ENCODE measurements around the gene SLC28A3.

SLC28A3 gene

DNA sequence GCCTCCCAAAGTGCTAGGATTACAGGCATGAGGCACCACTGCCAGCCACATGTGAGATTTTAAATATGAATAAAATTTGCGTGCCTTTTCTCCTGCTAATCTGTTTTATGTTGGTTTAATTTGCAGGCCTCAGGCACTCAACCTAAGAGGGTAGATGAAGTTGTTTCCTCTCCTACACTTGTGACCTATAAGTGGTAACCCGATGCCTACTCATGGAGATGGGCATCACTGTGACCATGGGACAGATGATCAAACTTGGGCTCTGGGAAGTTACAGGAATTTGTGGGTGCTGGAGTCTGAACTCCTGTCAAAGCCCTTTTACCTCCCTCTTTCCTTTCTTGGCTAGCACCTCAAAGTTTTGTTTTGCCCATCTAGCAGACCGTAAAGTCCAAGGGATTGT, 1.1 kb downstream of the SLC28A3 start:
- no peak for DNase-seq

- no peak for DNase-seq
Measured at GRCh38 chr9:84338792-84339191, 1.8 kb downstream of the SLC28A3 start.

- DNase-seq, result no peak
Measured at GRCh38 chr9:84337252-84337651, 3.3 kb downstream of the SLC28A3 start.

- DNase-seq, result no peak
Measured at GRCh38 chr9:84331119-84331809, 9.3 kb downstream of the SLC28A3 start.

DNA sequence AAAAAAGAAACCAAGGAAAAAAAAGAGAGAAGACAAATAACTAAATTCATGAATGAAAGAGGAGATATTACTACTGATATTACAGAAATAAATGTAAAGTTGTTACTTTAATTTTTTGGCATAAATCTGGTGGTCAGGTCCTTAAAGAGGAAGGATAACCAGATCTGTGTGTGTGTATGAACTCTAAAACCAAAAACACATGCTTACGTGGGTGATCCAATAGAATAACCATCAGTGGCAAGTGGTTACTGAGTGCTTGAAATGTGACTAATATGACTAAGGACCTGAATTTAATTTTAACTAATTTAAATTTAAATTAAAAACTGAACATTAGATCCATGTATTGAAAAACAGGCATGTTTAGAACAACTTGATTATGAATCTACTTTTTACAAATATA, 10.3 kb downstream of the SLC28A3 start:
- DNase-seq, result no peak

GRCh38 chr9:84327184-84327583, 13.4 kb downstream of the SLC28A3 start:
- DNase-seq, result no peak

- no peak for DNase-seq
Measured at GRCh38 chr9:84325347-84325973, 15.1 kb downstream of the SLC28A3 start.

- DNase-seq, result no peak
Measured at GRCh38 chr9:84324811-84325210, 15.7 kb downstream of the SLC28A3 start.

DNA sequence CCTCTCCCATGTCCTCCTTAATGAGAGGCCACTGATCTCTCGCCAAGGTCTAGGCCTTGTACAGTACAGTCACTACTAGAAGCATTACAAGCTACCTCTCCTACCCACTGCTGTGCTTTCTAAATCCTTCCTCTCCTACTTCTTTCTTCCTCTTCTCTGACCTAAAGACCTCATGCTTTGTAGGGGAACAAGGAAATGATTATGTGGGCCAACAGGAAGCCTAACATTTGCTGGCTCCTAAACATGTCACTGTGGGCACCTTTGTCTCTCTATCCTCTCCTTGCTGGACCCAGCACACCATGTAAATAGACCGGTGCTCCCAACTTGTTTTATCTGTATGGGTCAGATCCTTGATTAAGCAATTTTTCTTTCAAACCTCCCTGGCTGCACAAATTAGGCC, 16.7 kb downstream of the SLC28A3 start:
- DNase-seq, result no peak

GRCh38 chr9:84322828-84323227, 17.7 kb downstream of the SLC28A3 start:
- no peak for DNase-seq

DNA sequence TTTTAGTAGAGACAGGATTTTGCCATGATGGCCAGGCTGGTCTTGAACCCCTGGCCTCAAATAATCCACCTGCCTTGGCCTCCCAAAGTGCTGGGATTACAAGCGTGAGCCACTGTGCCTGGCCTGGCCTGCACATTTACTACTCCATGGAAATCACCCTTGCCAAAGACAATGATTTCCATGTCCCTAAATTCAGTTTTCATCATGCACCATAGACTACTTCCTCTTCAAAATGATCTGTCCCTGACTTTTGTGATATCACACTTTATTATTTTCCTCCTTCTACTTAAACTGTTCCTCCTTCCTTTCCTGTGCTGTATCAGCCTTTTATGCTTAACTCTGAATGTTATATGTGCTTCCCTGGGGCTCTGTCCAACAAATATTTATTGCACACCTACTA, 20.3 kb downstream of the SLC28A3 start:
- DNase-seq, result no peak

DNA sequence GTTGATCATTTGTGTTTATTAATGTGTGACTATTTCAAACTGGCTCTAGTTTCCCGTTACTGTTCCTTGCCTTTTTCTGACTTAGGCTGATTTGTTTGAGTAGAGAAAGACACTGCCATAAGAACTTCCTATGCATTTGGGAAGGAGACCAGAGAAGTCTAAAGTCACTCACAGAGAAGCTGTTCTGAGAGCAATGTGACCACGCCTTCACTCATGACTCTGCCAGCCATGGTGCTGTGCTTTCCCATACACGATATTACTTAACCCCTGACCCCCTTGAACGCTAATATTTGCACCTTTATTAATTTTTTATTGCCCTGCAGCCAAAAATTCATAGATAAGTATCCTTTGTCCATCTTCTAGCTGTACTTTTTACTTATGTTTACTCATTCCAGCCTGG, 20.9 kb downstream of the SLC28A3 start:
- no peak for DNase-seq

- DNase-seq, result no peak
Measured at GRCh38 chr9:84318981-84319380, 21.6 kb downstream of the SLC28A3 start.

DNA sequence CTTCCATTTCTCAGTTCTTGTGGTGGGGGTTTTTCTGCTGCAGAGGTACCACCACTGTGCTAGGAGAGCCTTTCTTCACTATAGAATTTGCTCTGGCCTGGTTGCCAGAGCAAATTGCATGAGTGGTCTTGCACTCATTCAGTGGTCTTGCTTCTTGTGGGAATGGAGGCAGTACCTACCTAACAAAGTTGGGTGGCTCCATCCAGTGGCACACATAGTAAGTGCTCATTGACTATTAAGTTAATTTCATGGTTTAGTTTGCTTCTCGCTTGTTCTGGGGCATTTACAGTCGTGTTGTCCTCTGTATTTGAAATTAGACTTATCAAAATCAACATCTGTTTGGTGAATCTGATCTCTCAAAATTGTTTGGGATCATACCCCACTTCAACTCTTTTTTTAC, 23.0 kb downstream of the SLC28A3 start:
- DNase-seq, result no peak

DNA sequence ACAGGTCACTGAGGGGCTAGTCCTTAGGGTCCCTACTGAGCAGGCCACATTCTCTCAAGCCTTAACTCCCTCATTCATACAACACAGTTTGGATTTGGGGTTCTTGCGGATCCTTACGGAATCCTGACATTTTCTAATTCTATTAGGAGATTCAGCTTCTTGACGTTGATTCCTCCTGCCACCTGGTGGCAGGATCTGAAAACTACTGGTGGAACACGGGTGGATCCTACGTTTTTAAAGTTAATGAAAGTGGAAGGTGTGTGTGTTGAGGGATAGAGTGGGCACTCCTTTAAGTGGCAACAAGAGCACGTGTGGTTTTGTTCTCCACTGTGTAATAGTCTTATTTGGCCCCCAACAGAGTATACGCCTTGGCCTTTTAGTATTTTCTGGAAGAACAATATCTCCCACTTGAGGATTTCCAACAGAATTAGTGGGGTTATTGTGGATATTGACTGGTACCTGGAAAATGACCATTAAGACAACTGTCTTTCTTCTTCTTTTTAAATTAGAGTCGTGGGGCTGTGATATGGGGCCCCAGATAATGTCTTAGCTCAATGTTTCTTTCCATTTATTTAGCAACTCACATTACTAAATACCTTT, 25.2 kb downstream of the SLC28A3 start:
- peak; percentile 51 for DNase-seq

GRCh38 chr9:84314306-84314705, 26.3 kb downstream of the SLC28A3 start:
- no peak for DNase-seq

DNA sequence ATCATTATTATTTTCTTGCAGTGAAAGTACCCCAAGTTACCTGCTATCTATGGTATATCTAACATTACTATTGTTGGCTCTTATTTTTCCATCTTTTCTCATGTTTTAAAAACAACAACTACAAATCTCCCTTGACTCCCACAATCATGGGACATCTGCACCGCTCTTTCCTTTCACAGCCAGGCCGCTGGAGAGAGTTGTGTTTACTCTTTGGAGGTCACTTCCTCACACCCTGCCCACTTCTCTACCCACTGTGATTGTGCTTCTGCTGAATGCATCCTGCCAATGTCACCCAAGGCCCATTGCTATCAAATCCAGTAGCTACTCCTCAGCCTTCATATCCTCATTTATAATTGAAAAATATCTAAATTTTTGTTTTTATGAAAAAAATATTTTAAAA, 29.7 kb downstream of the SLC28A3 start:
- no peak for DNase-seq

DNA sequence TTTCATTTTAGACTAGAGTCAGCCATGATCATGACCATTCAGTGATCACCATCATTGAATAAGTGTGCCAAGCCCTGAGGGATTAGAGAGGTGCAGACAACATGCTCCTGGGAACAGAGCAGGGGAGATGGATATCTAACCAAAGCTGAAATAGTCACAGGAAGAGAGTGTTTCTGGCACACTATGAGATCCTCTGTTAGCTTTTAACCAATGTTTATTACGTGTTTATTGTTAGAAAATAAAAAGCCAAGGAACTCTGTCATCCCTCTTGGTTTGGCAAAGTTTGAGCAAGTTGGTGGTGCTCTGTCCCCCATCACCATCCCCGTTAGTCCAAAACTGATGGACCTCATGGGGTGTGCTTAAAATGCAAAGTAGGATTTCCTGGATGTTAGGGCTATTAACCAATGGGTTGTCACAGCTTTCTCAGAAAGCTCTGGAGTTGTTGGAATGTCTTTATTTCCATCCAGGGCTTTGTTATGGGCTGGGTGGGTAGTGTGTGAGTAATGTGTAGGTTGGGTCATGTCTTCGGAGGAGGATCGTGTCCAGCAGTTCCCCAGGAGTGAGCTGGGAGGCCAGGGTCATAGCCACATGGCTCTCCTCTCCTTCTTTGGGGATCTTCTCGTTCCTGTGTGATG, 34.9 kb downstream of the SLC28A3 start:
- no peak for DNase-seq

GRCh38 chr9:84304166-84304565, 36.4 kb downstream of the SLC28A3 start:
- DNase-seq, result no peak

DNA sequence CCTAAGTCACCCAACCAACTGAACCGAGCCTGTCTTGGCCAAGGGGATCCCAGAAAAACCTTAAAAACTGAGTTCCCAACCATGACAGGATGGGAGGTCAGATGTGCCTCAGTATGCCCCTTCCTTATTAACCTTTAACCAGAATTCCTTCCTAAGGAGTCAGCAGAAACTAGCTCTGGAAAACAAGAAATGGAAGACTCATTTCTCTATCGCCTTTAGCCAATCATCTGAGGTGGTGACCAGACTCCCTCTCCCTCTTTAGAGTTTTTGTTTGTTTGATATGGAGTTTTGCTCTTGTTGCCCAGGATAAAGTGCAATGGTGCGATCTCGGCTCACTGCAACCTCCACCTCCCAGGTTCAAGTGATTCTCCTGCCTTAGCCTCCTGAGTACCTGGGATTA, 37.5 kb downstream of the SLC28A3 start:
- DNase-seq, result no peak

- DNase-seq, result no peak
Measured at GRCh38 chr9:84301851-84302250, 38.7 kb downstream of the SLC28A3 start.

GRCh38 chr9:84300271-84300670, 40.3 kb downstream of the SLC28A3 start:
- no peak for DNase-seq

DNA sequence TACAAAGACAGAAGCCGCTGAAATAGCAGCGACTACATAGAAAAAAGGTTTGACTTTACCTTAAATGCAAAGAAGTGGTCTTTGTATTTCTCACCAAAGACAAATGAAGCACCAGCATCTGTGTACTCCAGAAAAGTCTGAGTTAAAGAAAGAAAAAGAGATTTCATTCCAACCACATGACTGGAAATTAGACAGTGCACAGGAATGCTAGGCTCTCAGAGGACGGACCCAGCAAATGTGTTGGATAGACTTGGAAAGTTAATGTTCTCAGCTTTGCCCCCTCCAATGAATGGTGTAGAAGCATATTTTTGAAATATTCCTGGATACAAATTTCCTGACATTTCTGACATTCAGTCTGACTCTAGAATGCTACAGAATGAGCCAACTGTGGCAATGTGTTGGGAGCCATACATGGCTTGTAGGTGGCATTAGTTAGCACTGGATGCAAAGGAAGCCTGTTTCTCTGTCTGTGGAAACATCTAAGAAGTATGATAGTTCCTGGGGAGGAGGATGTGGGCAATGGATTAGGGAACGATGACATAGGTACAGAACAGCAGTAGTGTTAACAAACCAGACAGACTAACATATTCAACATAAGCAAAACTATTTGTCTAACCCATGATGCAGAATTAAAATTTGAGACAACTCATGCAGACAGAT, 43.3 kb downstream of the SLC28A3 start:
- DNase-seq, result no peak

All from activated T-cell treated with anti-CD3 and anti-CD28 coated beads for 4 hours (primary cell).